Activated CD4-positive, alpha-beta memory T cell treated with anti-CD3 and anti-CD28 coated beads for 36 hours (primary cell): ENCODE measurements around the gene ZNF134. TPM values are rescaled to one million over a fixed set of nuclear protein-coding genes. Genes with fewer than 3 reads are reported as not detected.

Source experiments
- CTCF ChIA-PET: fragments of 350-600 bp; sonication (Branson Sonifier 250); formaldehyde crosslinking; loops from one replicate; lab custom pipeline; 2021; ENCODE audit warnings: antibody characterized with exemption, inconsistent platforms; lab: Charles Lee
- POLR2A ChIA-PET: fragments of 350-600 bp; sonication (Branson Sonifier 250); formaldehyde crosslinking; loops from one replicate; lab custom pipeline; 2021; ENCODE audit warnings: antibody characterized with exemption; lab: Charles Lee
- DNase-seq: peaks from one replicate; pipeline ENCODE4 v3.0.0-alpha.2; 2020
- H3K27ac Mint-ChIP-seq: one replicate; pipeline ENCODE4 v1.8.0; 2021; ENCODE audit warnings: mixed read lengths
- H3K27me3 Mint-ChIP-seq: one replicate; pipeline ENCODE4 v1.8.0; 2021; ENCODE audit warnings: mixed read lengths
- H3K36me3 Mint-ChIP-seq: one replicate; pipeline ENCODE4 v1.8.0; 2021; ENCODE audit warnings: mixed read lengths
- H3K4me1 Mint-ChIP-seq: one replicate; pipeline ENCODE4 v1.8.0; 2021; ENCODE audit warnings: low read depth, mixed read lengths
- H3K4me3 Mint-ChIP-seq: one replicate; pipeline ENCODE4 v1.8.0; 2021; ENCODE audit warnings: mild to moderate bottlenecking, mixed read lengths
- H3K9me3 Mint-ChIP-seq: one replicate; pipeline ENCODE4 v1.8.0; 2021; ENCODE audit warnings: mixed read lengths
- intact Hi-C: fragments of 100-400 bp; cut with micrococcal nuclease; formaldehyde crosslinking; loops from one replicate; pipeline ENCODE4 v1.15.1; 2023
- total RNA-seq, 2 experiments: library from RNA; stranded (reverse); gene quantifications; one replicate each; pipeline ENCODE4 v1.2.3, GENCODE V29; 2021

The ZNF134 gene
- total RNA-seq, 2 experiments from 2014 or later = 6.7 to 8.0 TPM

GRCh38 chr19:57643734-57644133 is 29.7 kb downstream of the ZNF134 start:
- DNase-seq = no peak
- Mint-ChIP-seq H3K27me3 (no peaks in the 10 kb centered on the region), H3K9me3 (peaks cover 87% of the 10 kb centered on the region), H3K27ac (no peak overlapping the region), H3K4me1 (no peaks in the 10 kb centered on the region), H3K36me3 (peaks cover 61% of the 10 kb centered on the region), H3K4me3 (no peak overlapping the region)
- intact Hi-C loops = no loop called here
- CTCF ChIA-PET = no interaction called here
- POLR2A ChIA-PET = no interaction called here

DNA sequence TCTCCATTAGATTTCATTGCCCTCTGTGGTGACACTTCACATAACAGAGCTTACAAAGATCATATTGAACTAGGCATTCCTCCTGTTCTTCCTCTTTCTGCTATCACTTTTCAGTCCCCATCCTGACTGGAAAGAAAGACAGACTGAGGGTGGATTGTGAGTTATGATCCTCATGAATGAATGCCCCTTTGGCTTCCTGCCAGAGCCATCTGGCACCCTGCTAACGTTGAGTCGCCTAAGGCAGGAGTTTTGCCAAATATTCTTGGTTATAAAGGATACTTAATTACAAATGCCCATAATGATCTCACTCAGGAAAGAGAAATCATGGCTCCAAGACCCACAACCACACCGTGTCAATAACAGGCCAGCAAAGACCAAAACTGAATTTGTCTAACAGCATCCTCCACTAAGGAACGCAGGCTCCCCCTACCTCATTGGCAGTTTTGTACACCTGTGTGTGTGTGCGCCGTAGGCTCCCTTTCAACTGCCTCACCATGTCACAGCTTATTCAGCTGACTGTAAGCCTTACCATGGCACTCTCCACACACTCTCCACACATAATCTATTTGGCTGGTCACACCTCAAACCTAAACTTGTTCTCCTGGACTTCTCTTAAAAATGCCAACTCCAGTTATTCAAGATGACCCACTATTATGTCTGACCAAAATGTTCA is 34.4 kb downstream of the ZNF134 start:
- Mint-ChIP-seq H3K27ac (no peak overlapping the region), H3K36me3 (peaks cover 35% of the 10 kb centered on the region), H3K4me1 (peaks cover 6% of the 10 kb centered on the region), H3K9me3 (peaks cover 69% of the 10 kb centered on the region), H3K27me3 (peaks cover 7% of the 10 kb centered on the region), H3K4me3 (no peak overlapping the region)
- intact Hi-C loops = no loop called here
- CTCF ChIA-PET = no interaction called here
- DNase-seq = no peak
- POLR2A ChIA-PET = no interaction called here

- H3K36me3 Mint-ChIP-seq = peaks cover 33% of the 10 kb centered on the region
- ChIA-PET POLR2A (no interaction called here), CTCF (no interaction called here)
- intact Hi-C loops = no loop called here
- no peak for DNase-seq
- no peak overlapping the region for H3K4me3 Mint-ChIP-seq
- no peak overlapping the region for H3K27ac Mint-ChIP-seq
- H3K27me3 Mint-ChIP-seq = peaks cover 26% of the 10 kb centered on the region
- peaks cover 72% of the 10 kb centered on the region for H3K9me3 Mint-ChIP-seq
- peaks cover 6% of the 10 kb centered on the region for H3K4me1 Mint-ChIP-seq
Measured at GRCh38 chr19:57651654-57651996, 37.6 kb downstream of the ZNF134 start.

GRCh38 chr19:57653689-57654088 is 39.6 kb downstream of the ZNF134 start:
- Mint-ChIP-seq H3K27ac (no peak overlapping the region), H3K27me3 (peaks cover 26% of the 10 kb centered on the region), H3K9me3 (peaks cover 53% of the 10 kb centered on the region), H3K36me3 (peaks cover 29% of the 10 kb centered on the region), H3K4me1 (peaks cover 6% of the 10 kb centered on the region), H3K4me3 (no peak overlapping the region)
- ChIA-PET CTCF (no interaction called here), POLR2A (no interaction called here)
- DNase-seq = no peak
- intact Hi-C loops = no loop called here

GRCh38 chr19:57655443-57655842 is 41.4 kb downstream of the ZNF134 start:
- no peak overlapping the region for H3K27ac Mint-ChIP-seq
- H3K27me3 Mint-ChIP-seq = peaks cover 31% of the 10 kb centered on the region
- intact Hi-C loops = no loop called here
- POLR2A ChIA-PET = interaction anchor here (0.8 kb wide), 1 partner anchor 347 kb away, joined by 3 read pairs; the partner anchor contains the start of gene ZNF606
- DNase-seq = no peak
- H3K4me1 Mint-ChIP-seq = peaks cover 6% of the 10 kb centered on the region
- H3K36me3 Mint-ChIP-seq = peaks cover 26% of the 10 kb centered on the region
- H3K4me3 Mint-ChIP-seq = no peak overlapping the region
- peaks cover 43% of the 10 kb centered on the region for H3K9me3 Mint-ChIP-seq
- CTCF ChIA-PET = no interaction called here

DNA sequence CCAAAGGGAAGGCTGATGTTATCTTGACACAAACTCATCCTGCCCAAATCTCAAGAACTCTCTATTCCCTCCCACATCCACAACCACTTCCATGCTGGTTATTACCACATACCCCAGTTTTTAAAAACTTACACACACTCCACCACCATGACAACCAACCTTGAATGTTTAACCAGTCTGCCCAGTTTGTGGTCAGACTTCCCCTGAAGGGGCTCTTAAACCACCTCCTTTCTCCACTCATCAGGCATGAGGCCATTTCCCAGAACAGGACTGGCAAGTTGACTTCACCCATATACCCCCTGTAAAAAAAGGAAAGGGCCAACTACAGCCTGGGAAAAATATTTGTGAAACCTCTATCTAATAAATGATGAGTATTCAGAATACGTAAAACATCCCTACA is 42.3 kb downstream of the ZNF134 start:
- no peak overlapping the region for H3K4me3 Mint-ChIP-seq
- intact Hi-C loops = no loop called here
- H3K27me3 Mint-ChIP-seq = peaks cover 35% of the 10 kb centered on the region
- DNase-seq = no peak
- CTCF ChIA-PET = no interaction called here
- no peak overlapping the region for H3K27ac Mint-ChIP-seq
- peaks cover 24% of the 10 kb centered on the region for H3K36me3 Mint-ChIP-seq
- peaks cover 41% of the 10 kb centered on the region for H3K9me3 Mint-ChIP-seq
- peaks cover 5% of the 10 kb centered on the region for H3K4me1 Mint-ChIP-seq
- POLR2A ChIA-PET = no interaction called here

GRCh38 chr19:57664269-57665127 is 50.5 kb downstream of the ZNF134 start:
- H3K27me3 Mint-ChIP-seq = peaks cover 16% of the 10 kb centered on the region
- peak; percentile 18 for DNase-seq
- H3K36me3 Mint-ChIP-seq = no peaks in the 10 kb centered on the region
- ChIA-PET POLR2A (no interaction called here), CTCF (interaction anchor here (0.8 kb wide), 1 partner anchor 17 kb away, joined by 3 read pairs; the partner anchor contains the start of gene ZNF551)
- peak overlapping the region; percentile 57 for H3K4me3 Mint-ChIP-seq
- H3K9me3 Mint-ChIP-seq = no peaks in the 10 kb centered on the region
- intact Hi-C loops = no loop called here
- peaks cover 6% of the 10 kb centered on the region for H3K4me1 Mint-ChIP-seq
- H3K27ac Mint-ChIP-seq = no peak overlapping the region

DNA sequence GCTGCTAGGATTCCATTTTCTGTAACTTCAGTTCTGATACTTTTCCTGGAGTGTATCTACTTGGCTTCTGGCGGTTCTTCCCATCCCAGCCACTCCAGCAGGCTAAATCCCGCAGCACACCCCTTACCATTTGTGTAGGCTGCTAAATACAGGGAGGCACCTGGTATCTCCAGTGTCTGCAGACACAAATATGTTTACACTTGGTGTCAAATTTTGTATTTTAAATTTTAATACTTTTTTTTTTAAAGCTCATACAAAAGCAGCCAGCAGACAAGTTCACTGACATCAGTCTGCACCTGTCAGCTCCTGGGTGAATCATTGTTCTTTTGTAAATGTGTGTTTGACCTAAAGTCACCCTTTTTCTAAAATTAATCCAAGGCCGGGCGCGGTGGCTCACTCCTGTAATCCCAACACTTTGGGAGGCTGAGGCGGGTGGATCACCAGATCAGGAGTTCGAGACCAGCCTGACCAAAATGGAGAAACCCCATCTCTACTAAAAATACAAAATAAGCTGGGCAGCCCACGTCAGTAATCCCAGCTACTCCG is 51.3 kb downstream of the ZNF134 start:
- no peak for DNase-seq
- H3K36me3 Mint-ChIP-seq = no peaks in the 10 kb centered on the region
- H3K9me3 Mint-ChIP-seq = no peaks in the 10 kb centered on the region
- H3K4me1 Mint-ChIP-seq = peaks cover 6% of the 10 kb centered on the region
- POLR2A ChIA-PET = no interaction called here
- no peak overlapping the region for H3K4me3 Mint-ChIP-seq
- CTCF ChIA-PET = interaction anchor here (0.8 kb wide), 1 partner anchor 16 kb away, joined by 3 read pairs; the partner anchor contains the start of gene ZNF551
- H3K27me3 Mint-ChIP-seq = peaks cover 11% of the 10 kb centered on the region
- no peak overlapping the region for H3K27ac Mint-ChIP-seq
- intact Hi-C loops = no loop called here

GRCh38 chr19:57667228-57667627 is 53.2 kb downstream of the ZNF134 start:
- no peak for DNase-seq
- ChIA-PET POLR2A (no interaction called here), CTCF (no interaction called here)
- Mint-ChIP-seq H3K4me1 (peaks cover 6% of the 10 kb centered on the region), H3K27ac (no peak overlapping the region), H3K27me3 (peaks cover 11% of the 10 kb centered on the region), H3K36me3 (no peaks in the 10 kb centered on the region), H3K4me3 (no peak overlapping the region), H3K9me3 (no peaks in the 10 kb centered on the region)
- intact Hi-C loops = no loop called here

DNA sequence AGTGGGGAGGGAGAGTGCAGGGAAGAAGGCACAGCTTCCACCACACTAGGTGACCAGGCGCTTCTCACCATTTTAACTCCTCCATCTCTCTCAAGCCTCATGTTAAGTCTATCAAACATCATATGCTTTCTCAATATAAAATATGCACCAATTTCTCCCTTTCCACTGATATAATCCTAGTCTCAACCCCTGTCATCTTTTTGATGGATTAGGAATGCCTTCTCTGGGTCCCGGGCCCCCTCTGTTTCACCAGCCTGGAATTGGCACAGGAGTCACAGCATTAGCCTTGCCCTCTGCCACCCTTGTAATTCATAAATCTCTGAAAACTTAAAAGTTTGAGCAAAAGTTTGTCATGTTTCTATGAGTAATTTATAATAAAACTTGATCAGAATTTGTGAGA is 54.6 kb downstream of the ZNF134 start, which contains the start of gene ZSCAN4:
TSS of gene ZSCAN4 (plus strand) at position 301 of the 400 bp plus-strand sequence. CDS start 7,211 bp downstream, outside the sequence.
- POLR2A ChIA-PET = no interaction called here
- Mint-ChIP-seq H3K9me3 (no peaks in the 10 kb centered on the region), H3K36me3 (no peaks in the 10 kb centered on the region), H3K27ac (no peak within 1 kb of the TSS), H3K27me3 (peaks cover 11% of the 10 kb centered on the region), H3K4me3 (no peak within 1 kb of the TSS), H3K4me1 (peaks cover 6% of the 10 kb centered on the region)
- no peak for DNase-seq
- intact Hi-C loops = no loop called here
- CTCF ChIA-PET = interaction anchor here (0.8 kb wide), 1 partner anchor 29 kb away, joined by 3 read pairs; no protein-coding TSS in a partner anchor

- Mint-ChIP-seq H3K27me3 (peaks cover 12% of the 10 kb centered on the region), H3K4me3 (no peak overlapping the region), H3K9me3 (peaks cover 4% of the 10 kb centered on the region), H3K4me1 (no peaks in the 10 kb centered on the region), H3K36me3 (peaks cover under 1% of the 10 kb centered on the region), H3K27ac (no peak overlapping the region)
- intact Hi-C loops = no loop called here
- CTCF ChIA-PET = interaction anchor here (0.7 to 1.4 kb wide), 3 partner anchors 10 to 515 kb away, joined by 3 to 4 read pairs (median 3); partner anchors contain the start of gene ZNF551
- no peak for DNase-seq
- POLR2A ChIA-PET = no interaction called here
Measured at GRCh38 chr19:57671124-57671895, 57.3 kb downstream of the ZNF134 start.
